Esophagus squamous epithelium (tissue), 4 donors: ENCODE data around the gene DHRSX.

ENCODE experiments used
- CTCF ChIP-seq, 6 experiments: fragments of 450-650 bp in 4 of 6; fragments of 200-600 bp in 2 of 6; sonication (generic) in 2 of 6; IDR thresholded peaks; one replicate each; pipeline ENCODE4 v1.5.1; 2016 to 2019; ENCODE audit warnings: antibody characterized with exemption in 6 of 6, mild to moderate bottlenecking in 4 of 6, moderate library complexity in 4 of 6
- POLR2A ChIP-seq, 4 donors: fragments of 450-650 bp; IDR thresholded peaks; one replicate each; pipeline ENCODE4 v1.6.1; 2017; ENCODE audit warnings: antibody characterized with exemption in 4 of 4, mild to moderate bottlenecking in 4 of 4, moderate library complexity in 3 of 4

- TF ChIP-seq CTCF (IDR thresholded peaks at IDR 0.05) (no peak), POLR2A (IDR thresholded peaks at IDR 0.05) (no peak)
Observed at GRCh38 chrX:2434270-2435163, 66.3 kb downstream of the DHRSX start.
